Measurements from ENCODE around the gene SLC27A4. TPM values are rescaled to one million over a fixed set of nuclear protein-coding genes. Genes with fewer than 3 reads are reported as not detected.

SLC27A4 gene
- total and polyA plus RNA-seq, 2 of the 13 experiments (the other 11 are each of a cell fraction or from before 2014, with no cell fraction given): 10.6 to 18.8 TPM

DNA sequence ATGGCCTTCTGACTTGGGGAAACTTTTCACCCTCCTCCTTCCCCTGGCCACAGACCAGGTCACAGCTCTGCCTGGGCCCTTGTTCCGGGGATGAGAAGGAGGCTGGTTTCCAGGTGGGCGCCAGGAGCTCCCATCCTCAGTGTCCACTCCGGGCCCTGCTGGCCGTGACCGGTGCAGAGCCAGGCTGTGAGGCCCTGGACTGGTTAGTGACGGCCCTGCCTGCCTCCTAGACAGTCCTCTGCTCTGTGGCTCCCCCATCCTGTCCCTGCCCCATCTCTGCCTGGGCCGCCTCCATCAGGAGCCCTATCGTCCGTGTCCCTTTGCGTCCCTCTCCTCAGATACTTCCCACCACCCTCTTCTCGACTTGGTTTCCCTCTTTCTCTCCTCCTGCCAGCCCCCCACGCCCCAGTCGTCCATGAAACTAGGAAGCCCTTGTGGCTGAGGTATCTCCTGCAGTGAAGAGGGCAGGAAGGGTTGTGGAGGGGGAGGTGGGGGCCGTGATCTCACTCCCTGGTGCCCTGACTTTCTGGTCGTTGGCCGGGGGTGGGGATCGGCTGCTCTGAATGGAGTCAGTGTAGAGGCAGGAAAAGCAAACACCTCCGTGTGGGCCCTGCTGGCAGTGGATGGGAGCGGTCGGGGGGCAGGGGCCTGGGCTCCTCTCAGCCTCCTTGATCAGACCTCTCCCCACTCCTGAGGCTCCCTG, 64.9 kb downstream of the SLC27A4 start (continued):
- TF ChIP-seq SPEN (CRISPR knock-in tag; IDR thresholded peaks at IDR 0.05; ENCODE audit: low read depth) (peak; percentile 4; the same call in 1 of the 2 replicates), NFATC3 (CRISPR knock-in tag; IDR thresholded peaks at IDR 0.05) (no peak), CREB1 (IDR thresholded peaks at IDR 0.05) (no peak), CREB1 (CRISPR knock-in tag; IDR thresholded peaks at IDR 0.05) (no peak), XRCC5 (optimal IDR thresholded peaks at IDR 0.05; ENCODE audit: low read length) (peak; percentile 44), ZNF746 (CRISPR knock-in tag; IDR thresholded peaks at IDR 0.05) (0 out of 2 replicates have a peak, but pooled peaks have one; percentile 25), ZNF547 (CRISPR knock-in tag; IDR thresholded peaks at IDR 0.05) (peak; percentile 68; the same call in 1 of the 2 replicates), MZF1 (CRISPR knock-in tag; IDR thresholded peaks at IDR 0.05; ENCODE audit: borderline replicate concordance) (0 out of 2 replicates have a peak, but pooled peaks have one; percentile 42), ZNF543 (CRISPR knock-in tag; IDR thresholded peaks at IDR 0.05) (peak; percentile 95), ZSCAN25 (CRISPR knock-in tag; IDR thresholded peaks at IDR 0.05) (0 out of 2 replicates have a peak, but pooled peaks have one; percentile 37), ZSCAN29 (CRISPR knock-in tag; conservative IDR thresholded peaks at IDR 0.05) (0 out of 2 replicates have a peak, but pooled peaks have one; percentile 47), ZNF781 (CRISPR knock-in tag; IDR thresholded peaks at IDR 0.05; ENCODE audit: borderline replicate concordance, not compliant biosample characterization) (no peak), MAFK (conservative IDR thresholded peaks at IDR 0.05 in 1 of 2, IDR thresholded peaks at IDR 0.05 in 1 of 2; ENCODE audit: low read length in 2 of 2) (no peak), SCMH1 (CRISPR knock-in tag; IDR thresholded peaks at IDR 0.05; ENCODE audit: borderline replicate concordance) (no peak), SALL1 (CRISPR knock-in tag; IDR thresholded peaks at IDR 0.05) (0 out of 2 replicates have a peak, but pooled peaks have one; percentile 14), IRF2 (CRISPR knock-in tag; IDR thresholded peaks at IDR 0.05) (no peak), ZNF674 (CRISPR knock-in tag; IDR thresholded peaks at IDR 0.05; ENCODE audit: low read depth) (no peak), HDAC2 (CRISPR knock-in tag; IDR thresholded peaks at IDR 0.05) (0 out of 2 replicates have a peak, but pooled peaks have one; percentile 14), ZBTB7B (CRISPR knock-in tag; IDR thresholded peaks at IDR 0.05) (peak; percentile 38; the same call in 1 of the 2 replicates)
- TF ChIP-seq, protein P1, sequence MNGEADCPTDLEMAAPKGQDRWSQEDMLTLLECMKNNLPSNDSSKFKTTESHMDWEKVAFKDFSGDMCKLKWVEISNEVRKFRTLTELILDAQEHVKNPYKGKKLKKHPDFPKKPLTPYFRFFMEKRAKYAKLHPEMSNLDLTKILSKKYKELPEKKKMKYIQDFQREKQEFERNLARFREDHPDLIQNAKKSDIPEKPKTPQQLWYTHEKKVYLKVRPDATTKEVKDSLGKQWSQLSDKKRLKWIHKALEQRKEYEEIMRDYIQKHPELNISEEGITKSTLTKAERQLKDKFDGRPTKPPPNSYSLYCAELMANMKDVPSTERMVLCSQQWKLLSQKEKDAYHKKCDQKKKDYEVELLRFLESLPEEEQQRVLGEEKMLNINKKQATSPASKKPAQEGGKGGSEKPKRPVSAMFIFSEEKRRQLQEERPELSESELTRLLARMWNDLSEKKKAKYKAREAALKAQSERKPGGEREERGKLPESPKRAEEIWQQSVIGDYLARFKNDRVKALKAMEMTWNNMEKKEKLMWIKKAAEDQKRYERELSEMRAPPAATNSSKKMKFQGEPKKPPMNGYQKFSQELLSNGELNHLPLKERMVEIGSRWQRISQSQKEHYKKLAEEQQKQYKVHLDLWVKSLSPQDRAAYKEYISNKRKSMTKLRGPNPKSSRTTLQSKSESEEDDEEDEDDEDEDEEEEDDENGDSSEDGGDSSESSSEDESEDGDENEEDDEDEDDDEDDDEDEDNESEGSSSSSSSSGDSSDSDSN (CRISPR knock-in tag; IDR thresholded peaks at IDR 0.05): peak; percentile 47
- TF ChIP-seq, protein P2, sequence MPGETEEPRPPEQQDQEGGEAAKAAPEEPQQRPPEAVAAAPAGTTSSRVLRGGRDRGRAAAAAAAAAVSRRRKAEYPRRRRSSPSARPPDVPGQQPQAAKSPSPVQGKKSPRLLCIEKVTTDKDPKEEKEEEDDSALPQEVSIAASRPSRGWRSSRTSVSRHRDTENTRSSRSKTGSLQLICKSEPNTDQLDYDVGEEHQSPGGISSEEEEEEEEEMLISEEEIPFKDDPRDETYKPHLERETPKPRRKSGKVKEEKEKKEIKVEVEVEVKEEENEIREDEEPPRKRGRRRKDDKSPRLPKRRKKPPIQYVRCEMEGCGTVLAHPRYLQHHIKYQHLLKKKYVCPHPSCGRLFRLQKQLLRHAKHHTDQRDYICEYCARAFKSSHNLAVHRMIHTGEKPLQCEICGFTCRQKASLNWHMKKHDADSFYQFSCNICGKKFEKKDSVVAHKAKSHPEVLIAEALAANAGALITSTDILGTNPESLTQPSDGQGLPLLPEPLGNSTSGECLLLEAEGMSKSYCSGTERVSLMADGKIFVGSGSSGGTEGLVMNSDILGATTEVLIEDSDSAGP (CRISPR knock-in tag; IDR thresholded peaks at IDR 0.05; ENCODE audit: borderline replicate concordance): peak; percentile 47; the same call in 1 of the 2 replicates
- TF ChIP-seq, protein P3, sequence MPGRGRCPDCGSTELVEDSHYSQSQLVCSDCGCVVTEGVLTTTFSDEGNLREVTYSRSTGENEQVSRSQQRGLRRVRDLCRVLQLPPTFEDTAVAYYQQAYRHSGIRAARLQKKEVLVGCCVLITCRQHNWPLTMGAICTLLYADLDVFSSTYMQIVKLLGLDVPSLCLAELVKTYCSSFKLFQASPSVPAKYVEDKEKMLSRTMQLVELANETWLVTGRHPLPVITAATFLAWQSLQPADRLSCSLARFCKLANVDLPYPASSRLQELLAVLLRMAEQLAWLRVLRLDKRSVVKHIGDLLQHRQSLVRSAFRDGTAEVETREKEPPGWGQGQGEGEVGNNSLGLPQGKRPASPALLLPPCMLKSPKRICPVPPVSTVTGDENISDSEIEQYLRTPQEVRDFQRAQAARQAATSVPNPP (CRISPR knock-in tag; IDR thresholded peaks at IDR 0.05): no peak
- TF ChIP-seq, protein P4, sequence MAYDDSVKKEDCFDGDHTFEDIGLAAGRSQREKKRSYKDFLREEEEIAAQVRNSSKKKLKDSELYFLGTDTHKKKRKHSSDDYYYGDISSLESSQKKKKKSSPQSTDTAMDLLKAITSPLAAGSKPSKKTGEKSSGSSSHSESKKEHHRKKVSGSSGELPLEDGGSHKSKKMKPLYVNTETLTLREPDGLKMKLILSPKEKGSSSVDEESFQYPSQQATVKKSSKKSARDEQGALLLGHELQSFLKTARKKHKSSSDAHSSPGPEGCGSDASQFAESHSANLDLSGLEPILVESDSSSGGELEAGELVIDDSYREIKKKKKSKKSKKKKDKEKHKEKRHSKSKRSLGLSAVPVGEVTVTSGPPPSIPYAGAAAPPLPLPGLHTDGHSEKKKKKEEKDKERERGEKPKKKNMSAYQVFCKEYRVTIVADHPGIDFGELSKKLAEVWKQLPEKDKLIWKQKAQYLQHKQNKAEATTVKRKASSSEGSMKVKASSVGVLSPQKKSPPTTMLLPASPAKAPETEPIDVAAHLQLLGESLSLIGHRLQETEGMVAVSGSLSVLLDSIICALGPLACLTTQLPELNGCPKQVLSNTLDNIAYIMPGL (CRISPR knock-in tag; IDR thresholded peaks at IDR 0.05; ENCODE audit: borderline replicate concordance in 1 of 2, low read depth in 1 of 2): peak in 1 of 2 experiments; percentile 49; a peak in 1 of 4 replicates
